Loucy (cell line): ENCODE data around the gene GNAS-AS1.

Experiments
- CTCF ChIP-seq: fragments of 200-600 bp; sonication (generic); conservative IDR thresholded peaks from 2 replicates; pipeline ENCODE4 v1.5.1; 2014; ENCODE audit warnings: mild to moderate bottlenecking, antibody characterized with exemption, low read length
- EZH2phosphoT487 ChIP-seq: fragments of 200-600 bp; IDR thresholded peaks from 2 replicates; pipeline ENCODE4 v1.6.1; 2018; ENCODE audit warnings: antibody characterized with exemption, mild to moderate bottlenecking, moderate library complexity, borderline replicate concordance

GRCh38 chr20:58894652-58895447, 44.1 kb upstream of the GNAS-AS1 start:
- no peak for TF ChIP-seq CTCF
- TF ChIP-seq EZH2phosphoT487: no peak
